Right lung (tissue), 5 donors: ENCODE results near the gene JMY. TPM values are rescaled to one million over a fixed set of nuclear protein-coding genes. Genes with fewer than 3 reads are reported as not detected.
A peak's percentile ranks its signal among the peaks of the same experiment; 100 is the strongest.
"Not testable (repeated sequence)": the region's sequence is repeated elsewhere in the genome, so short reads cannot be mapped to it uniquely, and the experiment has no call there.

ENCODE experiments used
- DNase-seq, 2 donors: peaks; one replicate each; pipeline ENCODE4 v3.0.0-alpha.2; 2013
- polyA plus RNA-seq, 5 donors: library from polyadenylated mRNA; unstranded; fragments of 120-200 nt; gene quantifications; one replicate each; pipeline versions ENCODE4 v1.2.1 to v1.2.3, GENCODE V29; 2013; ENCODE audit warnings: inconsistent platforms in 1 of 5, low replicate concordance in 1 of 5; ENCODE audit not compliant: insufficient read length in 5 of 5, insufficient read depth in 1 of 5

The JMY gene
- polyA plus RNA-seq, 5 donors, result 9.4 to 20.5 (median 18.8) TPM

- peak; percentile 27 to 31 for DNase-seq
Observed at GRCh38 chr5:79236970-79237739, 1.2 kb downstream of the JMY start.

GRCh38 chr5:79237740-79238560 is 2.0 kb downstream of the JMY start:
- peak in 1 of 2 donors; percentile 2 for DNase-seq

GRCh38 chr5:79240561-79240960 is 4.6 kb downstream of the JMY start:
- no peak for DNase-seq

GRCh38 chr5:79241535-79241979 is 5.6 kb downstream of the JMY start:
- DNase-seq, result no peak

DNA sequence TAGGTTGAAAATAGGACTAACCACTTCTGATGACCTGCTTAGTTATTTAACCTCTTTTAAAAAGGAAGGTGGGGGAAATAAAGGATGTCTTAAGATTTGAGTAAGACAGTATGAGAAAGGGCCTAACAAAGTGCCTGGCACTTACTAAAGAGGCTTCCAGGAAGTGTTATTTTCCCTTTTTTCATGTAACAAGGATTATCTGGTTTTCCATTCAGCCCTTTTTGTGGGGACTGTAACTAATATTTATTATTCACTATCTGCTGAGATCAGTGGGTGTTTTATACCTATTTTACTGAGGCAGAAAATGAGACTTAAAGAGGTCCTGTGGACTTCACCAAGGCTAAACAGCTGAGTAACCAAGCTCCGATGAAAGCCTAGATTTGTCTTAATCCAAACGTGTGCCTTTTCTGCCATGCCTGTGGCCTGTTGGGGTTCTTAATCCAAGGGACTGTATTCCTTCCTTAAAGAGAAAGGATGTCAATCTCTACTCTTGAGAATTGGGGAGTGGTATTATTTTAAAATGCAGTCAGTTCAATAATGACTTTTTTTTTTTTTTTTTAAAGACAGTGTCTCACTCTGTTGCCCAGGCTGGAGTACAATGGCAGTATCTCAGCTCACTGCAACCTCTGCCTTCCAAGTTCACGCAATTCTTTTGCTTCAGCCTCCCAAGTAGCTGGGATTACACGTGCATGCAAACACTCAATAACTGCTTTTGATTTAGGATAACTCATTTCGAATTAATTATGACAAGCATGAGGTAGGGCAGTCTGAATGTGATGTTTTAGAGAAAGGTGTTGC is 6.5 kb downstream of the JMY start:
- no peak for DNase-seq

- no peak for DNase-seq
Observed at GRCh38 chr5:79243224-79243623, 7.3 kb downstream of the JMY start.

DNA sequence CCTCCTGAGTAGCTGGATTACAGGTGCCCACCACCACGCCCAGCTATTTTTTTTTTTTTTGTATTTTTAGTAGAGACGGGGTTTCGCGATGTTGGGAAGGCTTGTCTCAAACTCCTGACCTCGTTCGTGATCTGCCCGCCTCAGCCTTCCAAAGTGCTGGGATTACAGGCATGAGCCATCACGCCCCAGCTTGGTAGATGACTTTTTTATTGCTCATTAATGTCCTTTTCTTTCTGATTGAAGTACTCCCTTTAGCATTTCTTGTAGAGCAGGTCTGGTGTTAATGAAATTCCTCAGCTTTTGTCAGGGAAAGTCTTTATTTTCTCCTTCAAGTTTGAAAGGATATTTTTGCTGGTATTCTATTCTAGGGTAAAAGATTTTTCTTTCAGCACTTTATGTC is 18.1 kb downstream of the JMY start:
- DNase-seq, result not testable (repeated sequence)

GRCh38 chr5:79255786-79256557 is 20.0 kb downstream of the JMY start:
- DNase-seq, result no peak

DNA sequence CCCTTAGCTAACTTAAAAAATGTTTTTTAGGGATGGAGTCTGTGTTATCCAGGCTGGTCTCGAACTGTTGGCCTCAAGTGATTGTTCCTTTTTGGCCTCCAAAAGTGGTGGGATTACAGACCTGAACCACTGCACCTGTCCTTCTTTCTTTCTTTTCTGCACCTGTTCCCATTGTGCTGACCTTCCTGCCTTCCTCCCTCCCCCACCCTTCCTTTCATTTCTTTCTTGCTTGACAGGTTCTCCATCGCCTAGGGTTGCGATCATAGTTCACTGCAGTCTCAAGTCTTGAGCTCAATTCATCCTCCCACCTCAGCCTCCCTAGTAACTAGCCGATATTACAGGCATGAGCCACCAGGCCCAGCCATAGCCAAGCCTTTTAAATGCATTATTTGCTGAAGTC is 20.6 kb downstream of the JMY start:
- no peak for DNase-seq

- DNase-seq, result no peak
Observed at GRCh38 chr5:79257314-79257713, 21.4 kb downstream of the JMY start.

- no peak for DNase-seq
Observed at GRCh38 chr5:79258801-79259200, 22.9 kb downstream of the JMY start.

DNA sequence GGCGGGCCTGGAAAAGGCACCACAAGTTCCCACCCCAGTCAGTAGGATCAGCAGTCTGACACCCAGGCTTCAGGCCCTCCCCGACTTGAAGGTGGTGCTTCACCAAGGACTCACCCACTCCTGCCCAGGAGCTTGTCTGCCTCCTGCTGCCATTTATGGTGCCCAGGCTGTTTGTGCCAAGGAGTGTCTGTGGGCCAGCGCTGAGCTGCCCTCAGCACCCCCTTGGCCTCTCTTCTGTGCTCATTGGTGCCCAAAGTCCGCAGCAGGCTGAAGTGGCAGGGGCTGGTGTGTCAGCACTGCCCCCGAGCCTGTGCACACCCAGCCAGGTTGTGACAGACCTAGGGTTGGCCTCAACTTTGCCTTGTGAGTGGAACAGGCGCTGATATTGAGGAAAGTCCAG is 23.5 kb downstream of the JMY start:
- DNase-seq, result no peak

DNA sequence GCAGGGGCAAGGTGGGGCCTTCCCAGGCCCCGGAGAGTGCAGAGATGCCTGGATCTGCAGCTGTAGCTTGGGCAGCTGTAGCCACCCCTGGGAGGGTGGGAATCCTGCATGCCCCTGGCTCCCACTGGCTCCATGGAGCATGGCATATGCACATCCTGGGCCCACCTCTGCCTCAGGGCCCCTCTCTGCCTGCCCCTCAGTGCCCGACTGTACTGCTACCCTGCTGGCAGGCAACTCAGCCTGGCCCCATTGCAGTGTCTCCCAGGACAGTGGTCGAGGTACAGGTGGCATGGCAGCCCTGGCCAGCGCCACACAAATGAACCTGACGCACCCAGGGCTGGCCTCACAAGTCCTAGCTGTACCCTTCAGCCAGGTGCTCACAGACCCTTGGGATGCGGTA is 23.9 kb downstream of the JMY start:
- no peak for DNase-seq

GRCh38 chr5:79261897-79262296 is 26.0 kb downstream of the JMY start:
- DNase-seq, result no peak

- no peak for DNase-seq
Observed at GRCh38 chr5:79263290-79263689, 27.4 kb downstream of the JMY start.

- DNase-seq, result no peak
Observed at GRCh38 chr5:79267180-79267579, 31.2 kb downstream of the JMY start.

DNA sequence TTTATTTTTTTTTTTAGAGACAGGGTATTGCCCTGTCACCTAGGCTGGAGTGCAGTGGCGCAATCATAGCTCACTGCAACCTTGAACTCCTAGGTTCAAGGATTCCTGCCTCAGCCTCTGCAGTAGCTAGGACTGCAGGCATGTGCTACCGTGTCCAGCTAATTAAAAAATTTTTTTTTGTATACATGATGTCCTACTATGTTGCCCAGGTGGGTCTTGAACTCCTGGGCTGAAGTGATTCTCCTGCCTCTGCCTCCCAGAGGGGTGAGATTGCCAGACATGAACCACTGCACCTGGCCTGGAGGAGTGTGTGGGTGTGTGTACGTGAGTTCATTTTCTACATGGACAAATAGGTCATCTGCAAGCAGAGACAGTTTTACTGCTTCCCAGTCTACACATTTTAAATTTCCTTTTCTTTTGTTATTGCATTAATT is 33.8 kb downstream of the JMY start:
- no peak for DNase-seq

DNA sequence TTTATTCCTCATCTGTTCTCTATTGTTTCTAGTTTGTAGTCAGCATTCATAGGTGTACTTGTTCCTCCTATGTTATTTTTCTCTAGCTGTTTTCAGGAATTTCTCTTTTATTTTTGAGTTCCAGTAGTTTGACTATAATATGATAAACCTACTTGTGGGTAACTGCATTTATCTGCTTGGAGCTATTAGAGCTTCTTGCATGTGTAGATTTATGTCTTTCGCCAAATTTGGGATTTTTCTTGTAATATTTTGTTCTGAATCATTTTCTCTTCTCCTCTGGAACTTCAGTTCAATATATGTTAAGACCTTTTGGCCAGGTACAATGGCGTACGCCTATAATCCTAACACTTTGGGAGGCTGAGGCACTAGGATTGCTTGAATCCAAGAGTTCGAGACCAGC is 37.4 kb downstream of the JMY start:
- DNase-seq, result no peak

GRCh38 chr5:79284846-79285245 is 48.9 kb downstream of the JMY start:
- DNase-seq, result no peak

GRCh38 chr5:79285285-79285684 is 49.4 kb downstream of the JMY start:
- DNase-seq, result no peak

GRCh38 chr5:79285833-79286232 is 49.9 kb downstream of the JMY start:
- DNase-seq, result no peak
